ENCODE measurements around the gene TRIM29.

DNA sequence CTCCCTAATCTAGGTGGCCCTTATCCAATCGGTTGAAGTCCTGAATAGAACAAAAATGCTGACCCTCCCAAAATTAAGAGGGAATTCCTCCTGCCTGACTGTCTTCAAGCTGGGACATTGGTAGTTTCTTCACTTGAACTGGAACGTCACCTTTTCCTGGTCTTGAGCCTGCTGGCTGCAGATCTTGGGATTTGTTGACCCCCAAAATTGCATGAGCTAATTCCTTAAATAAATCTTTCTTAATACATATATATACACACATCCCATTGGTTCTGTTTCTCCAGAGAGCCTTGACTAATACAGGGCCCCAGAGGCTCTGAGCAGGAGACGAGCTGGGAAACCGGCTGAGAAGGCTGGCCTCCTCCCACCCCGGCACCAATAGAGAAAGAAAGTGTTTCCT is 46.2 kb downstream of the TRIM29 start:
- TF ChIP-seq, protein P1, sequence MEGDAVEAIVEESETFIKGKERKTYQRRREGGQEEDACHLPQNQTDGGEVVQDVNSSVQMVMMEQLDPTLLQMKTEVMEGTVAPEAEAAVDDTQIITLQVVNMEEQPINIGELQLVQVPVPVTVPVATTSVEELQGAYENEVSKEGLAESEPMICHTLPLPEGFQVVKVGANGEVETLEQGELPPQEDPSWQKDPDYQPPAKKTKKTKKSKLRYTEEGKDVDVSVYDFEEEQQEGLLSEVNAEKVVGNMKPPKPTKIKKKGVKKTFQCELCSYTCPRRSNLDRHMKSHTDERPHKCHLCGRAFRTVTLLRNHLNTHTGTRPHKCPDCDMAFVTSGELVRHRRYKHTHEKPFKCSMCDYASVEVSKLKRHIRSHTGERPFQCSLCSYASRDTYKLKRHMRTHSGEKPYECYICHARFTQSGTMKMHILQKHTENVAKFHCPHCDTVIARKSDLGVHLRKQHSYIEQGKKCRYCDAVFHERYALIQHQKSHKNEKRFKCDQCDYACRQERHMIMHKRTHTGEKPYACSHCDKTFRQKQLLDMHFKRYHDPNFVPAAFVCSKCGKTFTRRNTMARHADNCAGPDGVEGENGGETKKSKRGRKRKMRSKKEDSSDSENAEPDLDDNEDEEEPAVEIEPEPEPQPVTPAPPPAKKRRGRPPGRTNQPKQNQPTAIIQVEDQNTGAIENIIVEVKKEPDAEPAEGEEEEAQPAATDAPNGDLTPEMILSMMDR (conservative IDR thresholded peaks at IDR 0.05; ENCODE audit: low read depth, low read length): no peak
- TF ChIP-seq EZH2phosphoT487 (IDR thresholded peaks at IDR 0.05; ENCODE audit: borderline replicate concordance, low read length) (no peak), EZH2 (IDR thresholded peaks at IDR 0.05; ENCODE audit: low read length, unreplicated experiment) (no peak)

Data from PC-3 (cell line).